Adrenal gland (tissue), 12 donors: Measurements from ENCODE around the gene BBX. TPM values are rescaled to one million over a fixed set of nuclear protein-coding genes. Genes with fewer than 3 reads are reported as not detected.
A peak's percentile ranks its signal among the peaks of the same experiment; 100 is the strongest.

Experiments
- DNase-seq, 7 donors: peaks; one replicate each; pipeline ENCODE4 v3.0.0-alpha.2; 2019 to 2020
- H3K27ac ChIP-seq, 5 donors: fragments of 200-600 bp; sonication (generic) in 4 of 5; 1 replicate in 3 of 5; 2 replicates in 2 of 5; pipeline versions ENCODE4 v1.5.1 to v1.8.0; 2016 to 2020; ENCODE audit warnings: mild to moderate bottlenecking in 1 of 5
- H3K27me3 ChIP-seq: fragments of 200-600 bp; 2 replicates; pipeline ENCODE4 v1.8.0; 2021
- H3K36me3 ChIP-seq, 2 donors: fragments of 200-600 bp; replicated peaks in 1 of 2; 1 replicate in 1 of 2; 2 replicates in 1 of 2; pipeline versions ENCODE4 v1.5.1 to v1.8.0; 2018 to 2022
- H3K4me1 ChIP-seq, 2 donors: fragments of 200-600 bp; replicated peaks in 1 of 2; 1 replicate in 1 of 2; 2 replicates in 1 of 2; pipeline versions ENCODE4 v1.5.1 to v1.8.0; 2018 to 2021
- H3K4me3 ChIP-seq, 4 donors: fragments of 200-600 bp; sonication (generic) in 3 of 4; one replicate each; pipeline ENCODE4 v1.5.1; 2016 to 2018
- H3K9me3 ChIP-seq, 3 donors: fragments of 200-600 bp; sonication (generic) in 1 of 3; replicated peaks in 1 of 3; 1 replicate in 2 of 3; 2 replicates in 1 of 3; pipeline versions ENCODE4 v1.5.1 to v1.8.0; 2016 to 2021
- POLR2A ChIP-seq, 2 donors: fragments of 450-650 bp; IDR thresholded peaks; one replicate each; pipeline ENCODE4 v1.6.1; 2017; ENCODE audit warnings: antibody characterized with exemption in 2 of 2, mild to moderate bottlenecking in 2 of 2, moderate library complexity in 1 of 2
- WGBS, 4 donors: extraction: QIAGEN DNeasy Blood & Tissue Kit in 2 of 4; methylation state at CpG; one replicate each; pipeline versions ENCODE4 v1.1.5 to v1.1.7; 2013 to 2017; 5-methylcytosine and 5-hydroxymethylcytosine counted together
- intact Hi-C, 2 donors: fragments of 100-400 bp; cut with DNase I; formaldehyde crosslinking; loops; one replicate each; pipeline versions ENCODE4 v1.14.1 to v1.15.0; 2022 to 2023
- polyA plus RNA-seq, 3 donors: library from polyadenylated mRNA; stranded (reverse); fragments of 200-250 nt in 2 of 3; fragments of 350-450 nt in 1 of 3; fragmentation: Illumina TruSeq in 1 of 3; extraction: RNeasy Lipid Tissue Mini Kit (QIAGEN cat#74804) in 1 of 3; gene quantifications; one replicate each; pipeline ENCODE4 v1.2.3, GENCODE V29; 2013 to 2014
- total RNA-seq, 9 donors: library from RNA; depleted of rRNA in 4 of 9; stranded (reverse); fragments of >200 nt in 4 of 9; fragments of 120-200 nt in 1 of 9; fragmentation: NEBNext Ultra II Directional in 1 of 9; extraction: Animal tissue kit (Norgen Biotek cat#: 25700) in 1 of 9; gene quantifications; one replicate each; pipeline versions ENCODE4 v1.1.0 to v1.2.4, GENCODE V29; 2013 to 2023
- TF ChIP-seq, protein P1 (sequence below), 6 experiments: fragments of 450-650 bp in 4 of 6; fragments of 200-600 bp in 2 of 6; sonication (generic) in 1 of 6; IDR thresholded peaks; 1 replicate in 5 of 6; 2 replicates in 1 of 6; pipeline versions ENCODE4 v1.5.1 to v1.8.0; 2016 to 2021; ENCODE audit warnings: antibody characterized with exemption in 6 of 6, mild to moderate bottlenecking in 2 of 6, moderate library complexity in 1 of 6
- donor health status: healthy with polysubstance abuse.
- donor health status: Bipolar disorder and iron deficiency.
- donor health status: DM: yes; HTN: yes; CAD: no.
- donor health status: DM: no; HTN: no; CAD: no.
- donor health status: DM: no; HTN: no; CAD: no.
- donor health status: DM: yes; HTN: yes; CAD: no.

Gene BBX
- total and polyA plus RNA-seq, 12 donors, result 12.8 to 208 (median 116) TPM

DNA sequence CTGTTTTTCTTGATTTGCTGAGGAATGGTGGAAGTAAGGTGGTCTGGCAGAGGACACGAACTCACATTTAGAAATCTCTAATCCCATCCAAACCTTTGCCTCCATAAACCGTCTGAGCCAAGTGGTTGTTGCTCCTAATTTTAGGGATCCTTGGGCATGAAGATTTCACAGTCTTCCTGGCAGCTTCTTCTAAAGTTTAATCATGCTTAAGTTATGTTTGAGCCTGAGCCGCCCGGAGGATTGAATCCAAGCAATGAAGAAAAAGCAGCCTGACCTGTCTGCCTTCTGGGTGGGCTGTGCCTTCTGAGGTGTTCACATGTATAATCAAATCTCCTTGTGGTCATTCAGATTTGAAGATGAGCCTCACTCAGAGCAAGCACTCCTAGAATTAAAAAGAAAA lies 319.1 kb downstream of the BBX start:
- intact Hi-C loops, result loop anchor here in 1 of 2 donors (10.0 kb wide), 1 partner anchor 87 kb away; no protein-coding TSS in a partner anchor
- Histone ChIP-seq H3K4me1 (peaks cover 0 to 5% of the 10 kb centered on the region in 2 donors), H3K9me3 (no peaks in the 10 kb centered on the region), H3K4me3 (no peak overlapping the region), H3K27ac (no peak overlapping the region), H3K36me3 (no peaks in the 10 kb centered on the region), H3K27me3 (no peaks in the 10 kb centered on the region)
- no peak for TF ChIP-seq POLR2A (IDR thresholded peaks at IDR 0.05)
- TF ChIP-seq, protein P1, sequence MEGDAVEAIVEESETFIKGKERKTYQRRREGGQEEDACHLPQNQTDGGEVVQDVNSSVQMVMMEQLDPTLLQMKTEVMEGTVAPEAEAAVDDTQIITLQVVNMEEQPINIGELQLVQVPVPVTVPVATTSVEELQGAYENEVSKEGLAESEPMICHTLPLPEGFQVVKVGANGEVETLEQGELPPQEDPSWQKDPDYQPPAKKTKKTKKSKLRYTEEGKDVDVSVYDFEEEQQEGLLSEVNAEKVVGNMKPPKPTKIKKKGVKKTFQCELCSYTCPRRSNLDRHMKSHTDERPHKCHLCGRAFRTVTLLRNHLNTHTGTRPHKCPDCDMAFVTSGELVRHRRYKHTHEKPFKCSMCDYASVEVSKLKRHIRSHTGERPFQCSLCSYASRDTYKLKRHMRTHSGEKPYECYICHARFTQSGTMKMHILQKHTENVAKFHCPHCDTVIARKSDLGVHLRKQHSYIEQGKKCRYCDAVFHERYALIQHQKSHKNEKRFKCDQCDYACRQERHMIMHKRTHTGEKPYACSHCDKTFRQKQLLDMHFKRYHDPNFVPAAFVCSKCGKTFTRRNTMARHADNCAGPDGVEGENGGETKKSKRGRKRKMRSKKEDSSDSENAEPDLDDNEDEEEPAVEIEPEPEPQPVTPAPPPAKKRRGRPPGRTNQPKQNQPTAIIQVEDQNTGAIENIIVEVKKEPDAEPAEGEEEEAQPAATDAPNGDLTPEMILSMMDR (IDR thresholded peaks at IDR 0.05), result no peak
- 82 to 88% (median 85%) methylated on average over 4 of the region's 4 CpGs for WGBS, 4 donors
- DNase-seq, result no peak

DNA sequence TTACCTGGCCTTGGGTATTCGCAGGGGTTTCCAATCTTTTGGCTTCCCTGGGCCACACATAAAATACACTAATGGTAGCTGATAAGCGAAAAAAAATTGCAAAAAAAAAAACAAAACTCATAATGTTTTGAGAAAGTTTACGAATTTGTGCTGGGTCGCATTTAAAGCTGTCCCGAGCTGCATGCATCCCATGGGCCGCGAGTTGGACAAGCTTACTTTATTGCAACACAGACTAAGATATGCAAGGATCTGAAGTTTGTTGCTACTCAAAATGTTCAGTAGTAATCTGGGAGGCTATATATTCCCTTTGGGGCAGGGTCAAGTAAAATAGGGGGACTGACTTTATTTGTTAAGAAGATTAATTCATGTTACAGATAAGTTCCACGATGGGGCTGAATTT lies 320.2 kb downstream of the BBX start:
- no peak overlapping the region for H3K27ac ChIP-seq
- H3K9me3 ChIP-seq, result no peaks in the 10 kb centered on the region
- 80 to 96% (median 89%) methylated on average over 8 of the region's 8 CpGs for WGBS, 4 donors
- TF ChIP-seq POLR2A (IDR thresholded peaks at IDR 0.05), result no peak
- TF ChIP-seq, protein P1 (IDR thresholded peaks at IDR 0.05), result no peak
- no peaks in the 10 kb centered on the region for H3K36me3 ChIP-seq
- H3K4me3 ChIP-seq, result no peak overlapping the region
- H3K27me3 ChIP-seq, result no peaks in the 10 kb centered on the region
- DNase-seq, result no peak
- intact Hi-C loops, result loop anchor here in 1 of 2 donors (10.0 kb wide), 1 partner anchor 88 kb away; no protein-coding TSS in a partner anchor
- peaks cover 0 to 5% of the 10 kb centered on the region in 2 donors for H3K4me1 ChIP-seq

DNA sequence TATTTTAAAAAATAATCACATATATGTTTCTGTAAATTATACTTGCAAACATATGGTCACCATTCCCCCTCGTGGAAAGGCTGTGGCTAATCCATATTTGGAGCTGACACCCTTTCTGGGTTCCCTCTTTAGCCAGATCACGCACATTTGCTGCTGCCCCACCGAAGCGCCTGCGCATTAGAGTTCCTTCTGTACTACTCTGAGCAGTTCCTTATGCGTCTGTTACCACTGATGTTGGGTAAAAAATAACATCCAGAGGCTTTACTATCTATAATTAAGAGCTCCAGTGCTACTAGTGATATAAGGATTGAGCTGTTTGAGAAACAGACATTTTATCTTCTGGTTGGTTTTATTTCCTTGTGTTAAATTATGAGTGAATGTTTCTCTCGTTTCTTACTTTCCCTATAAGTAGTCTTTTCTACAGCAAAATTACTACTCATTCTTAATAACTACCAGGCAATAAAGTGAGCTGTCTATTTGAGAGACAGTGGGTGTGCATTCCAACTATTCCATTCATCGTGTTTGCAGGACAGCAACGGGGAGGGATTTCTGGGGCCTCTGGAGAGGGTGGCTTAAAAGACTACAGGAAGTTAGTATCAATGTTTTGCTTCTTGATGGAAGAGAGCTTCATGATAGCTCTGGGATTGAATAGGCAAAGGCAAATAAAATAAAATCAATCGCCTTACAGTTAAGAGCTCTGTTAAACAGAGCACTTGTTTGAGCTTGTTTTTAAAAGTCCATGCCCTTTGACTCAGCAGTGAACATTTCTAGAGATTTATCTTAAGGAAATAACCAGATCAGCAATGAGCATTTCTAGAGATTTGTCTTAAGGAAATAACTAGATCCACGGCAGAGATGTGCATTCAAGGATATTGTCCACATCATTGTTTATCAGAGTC lies 322.9 kb downstream of the BBX start:
- no peaks in the 10 kb centered on the region for H3K36me3 ChIP-seq
- TF ChIP-seq, protein P1 (IDR thresholded peaks at IDR 0.05), result no peak
- no peak for TF ChIP-seq POLR2A (IDR thresholded peaks at IDR 0.05)
- no peak overlapping the region for H3K27ac ChIP-seq
- H3K4me1 ChIP-seq, result peaks cover 0 to 5% of the 10 kb centered on the region in 2 donors
- H3K9me3 ChIP-seq, result no peaks in the 10 kb centered on the region
- intact Hi-C loops, result loop anchor here in 1 of 2 donors (10.0 kb wide), 1 partner anchor 91 kb away; no protein-coding TSS in a partner anchor
- no peaks in the 10 kb centered on the region for H3K27me3 ChIP-seq
- WGBS, 4 donors, result 75 to 83% (median 79%) methylated on average over 11 of the region's 11 CpGs
- H3K4me3 ChIP-seq, result no peak overlapping the region
- DNase-seq, result no peak

DNA sequence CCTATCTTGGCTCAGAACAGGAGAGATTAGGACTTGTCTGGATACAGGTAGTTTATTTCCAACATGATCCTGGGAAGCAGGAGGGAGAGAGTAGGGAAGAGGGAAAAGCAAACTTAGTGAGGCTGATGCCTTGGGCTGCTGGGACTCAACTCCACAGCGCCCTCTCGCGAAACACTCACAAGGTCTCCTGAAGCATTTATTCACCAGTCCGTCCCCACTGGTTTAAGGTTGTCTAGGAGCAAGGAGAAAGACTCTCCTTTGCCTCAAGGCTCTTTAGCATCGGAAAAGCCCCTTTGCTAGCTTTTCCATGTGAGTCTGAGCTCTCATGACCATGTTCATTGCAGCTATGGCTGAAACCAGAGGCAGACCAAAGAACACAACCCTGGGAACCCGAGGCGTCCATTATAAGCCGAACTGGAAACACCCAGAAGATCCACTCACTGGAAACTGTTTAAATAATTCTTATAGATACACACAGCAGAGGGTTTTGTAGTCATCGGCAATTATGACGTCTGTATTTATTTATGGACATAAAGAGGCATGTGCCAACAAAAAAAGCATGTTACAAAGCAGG lies 323.6 kb downstream of the BBX start:
- peak; percentile 58 to 88 (median 81) for DNase-seq
- TF ChIP-seq, protein P1 (IDR thresholded peaks at IDR 0.05), result peak; percentile 42 to 73 (median 64)
- no peak for TF ChIP-seq POLR2A (IDR thresholded peaks at IDR 0.05)
- Histone ChIP-seq H3K27me3 (no peaks in the 10 kb centered on the region), H3K4me1 (peaks cover 0 to 5% of the 10 kb centered on the region in 2 donors), H3K4me3 (no peak overlapping the region), H3K9me3 (no peaks in the 10 kb centered on the region), H3K27ac (no peak overlapping the region), H3K36me3 (no peaks in the 10 kb centered on the region)
- WGBS, 4 donors, result 48 to 57% (median 53%) methylated on average over 10 of the region's 10 CpGs
- intact Hi-C loops, result loop anchor here in 1 of 2 donors (10.0 kb wide), 1 partner anchor 92 kb away; no protein-coding TSS in a partner anchor
